Stimulated activated CD8-positive, alpha-beta memory T cell treated with anti-CD3 and anti-CD28 coated beads, Interleukin-7, amount 100 ng/mL, for 1 hour (primary cell): Measurements from ENCODE around the gene HPGDS.
"Not testable (repeated sequence)": the region's sequence is repeated elsewhere in the genome, so short reads cannot be mapped to it uniquely, and the experiment has no call there.

Experiments used
- DNase-seq, 2 donors: peaks; one replicate each; pipeline ENCODE4 v3.0.0-alpha.2; 2020; ENCODE audit warnings: low read depth in 2 of 2

HPGDS gene

GRCh38 chr4:94342694-94343093, at the start of gene HPGDS:
TSS of gene HPGDS (minus strand) at chr4:94342836. CDS start at chr4:94334629, 8,207 bp downstream.
- DNase-seq = no peak

DNA sequence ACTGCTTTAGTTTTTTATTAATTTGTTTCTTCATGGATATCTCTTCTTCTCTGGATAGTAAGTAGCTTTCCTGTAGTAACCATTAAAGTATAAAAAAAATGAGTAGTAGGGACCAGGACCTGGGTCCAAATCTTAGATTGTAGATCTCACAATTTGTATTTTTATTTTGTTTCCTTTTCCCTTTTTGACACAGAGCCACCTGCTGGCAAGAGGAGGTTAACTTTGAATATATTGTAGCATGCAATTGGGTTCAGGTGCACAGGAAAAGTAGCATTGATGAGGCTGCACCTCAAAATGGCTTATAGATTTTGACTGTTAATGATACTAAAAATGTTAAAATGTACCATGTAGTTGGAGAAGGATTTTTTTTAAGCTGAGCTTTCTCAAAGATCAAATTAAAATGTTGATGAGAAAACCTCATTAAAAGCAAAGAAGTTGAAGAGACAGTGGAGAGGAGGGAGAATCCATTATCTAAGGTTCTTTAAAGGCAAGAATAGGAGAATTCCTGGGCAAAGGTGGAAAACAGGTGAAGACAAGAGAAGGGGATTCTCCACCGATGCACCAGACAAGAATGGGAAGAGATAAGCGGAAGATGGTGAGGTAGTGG, 48.3 kb upstream of the HPGDS start:
- DNase-seq = no peak

DNA sequence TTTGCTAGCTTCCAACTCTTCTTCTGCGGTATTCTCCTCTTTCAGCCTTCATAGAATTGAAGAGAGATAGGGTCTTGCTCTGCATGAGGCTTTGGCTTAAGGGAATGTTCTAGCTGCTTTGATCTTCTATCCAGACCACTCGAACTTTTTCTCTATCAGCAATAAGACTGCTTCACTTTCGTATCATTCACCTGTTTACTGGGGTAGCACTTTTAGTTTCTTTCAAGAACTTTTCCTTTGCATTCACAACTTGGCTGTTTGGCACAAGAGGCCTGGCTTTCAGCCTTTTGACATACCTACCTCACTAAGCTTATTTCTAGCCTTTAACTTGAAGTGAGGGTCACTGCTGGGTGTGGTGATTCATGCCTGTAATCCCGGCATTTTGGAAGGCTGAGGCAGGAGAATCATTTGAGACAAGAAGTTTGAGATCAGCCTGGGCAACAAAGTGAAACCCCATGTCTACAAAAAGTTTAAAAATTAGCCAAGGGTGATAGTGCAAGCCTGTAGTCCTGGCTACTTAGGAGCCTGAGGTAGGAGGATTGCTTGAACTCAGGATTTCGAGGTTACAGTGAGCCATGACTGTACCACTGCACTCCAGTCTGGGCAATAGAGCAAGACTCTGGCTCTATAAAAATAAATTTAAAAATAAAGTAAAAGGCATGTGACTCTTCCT, 47.1 kb upstream of the HPGDS start:
- no peak for DNase-seq

DNA sequence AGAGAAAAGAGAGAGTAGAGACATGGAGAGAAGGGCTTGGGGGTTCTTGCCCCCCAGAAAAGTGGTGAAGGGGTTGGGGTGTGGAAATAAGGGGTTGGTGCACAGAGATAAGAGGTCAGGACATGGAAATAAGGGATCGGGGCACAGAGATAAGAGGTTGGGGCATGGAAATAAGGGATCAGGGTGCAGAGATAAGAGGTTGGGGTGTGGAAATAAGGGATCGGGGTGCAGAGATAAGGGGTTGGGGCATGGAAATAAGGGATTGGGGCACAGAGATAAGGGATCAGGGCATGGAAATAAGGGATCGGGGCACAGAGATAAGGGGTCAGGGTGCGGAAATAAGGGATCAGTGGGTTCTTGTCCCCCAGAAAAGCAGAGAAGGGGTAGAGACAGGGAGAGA, 45.3 kb upstream of the HPGDS start:
- DNase-seq = not testable (repeated sequence)

- not testable (repeated sequence) for DNase-seq
Measured at GRCh38 chr4:94385452-94385851, 42.8 kb upstream of the HPGDS start.

GRCh38 chr4:94382891-94383290, 40.3 kb upstream of the HPGDS start:
- DNase-seq = not testable (repeated sequence)

- no peak for DNase-seq
Measured at GRCh38 chr4:94378047-94378446, 35.4 kb upstream of the HPGDS start.

GRCh38 chr4:94377294-94377693, 34.7 kb upstream of the HPGDS start:
- no peak for DNase-seq

DNA sequence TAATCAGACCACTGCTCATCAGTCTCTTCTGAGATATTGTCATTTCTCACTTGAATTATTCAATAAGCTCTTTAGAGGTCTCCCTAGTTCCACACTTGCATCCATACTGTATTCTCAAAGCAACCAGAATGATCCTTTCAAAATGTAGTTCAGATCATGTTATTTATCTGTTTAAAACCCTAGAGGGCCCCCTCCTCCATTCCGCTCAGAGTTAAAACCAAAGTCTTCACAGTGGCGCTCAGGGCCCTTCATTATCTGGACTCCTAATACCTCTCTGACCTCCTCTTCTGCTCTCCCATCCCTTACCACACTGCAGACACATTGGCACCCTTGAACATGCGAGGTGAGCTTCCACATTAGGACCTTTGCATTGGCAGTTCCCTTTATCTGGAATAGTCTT, 32.7 kb upstream of the HPGDS start:
- no peak for DNase-seq

DNA sequence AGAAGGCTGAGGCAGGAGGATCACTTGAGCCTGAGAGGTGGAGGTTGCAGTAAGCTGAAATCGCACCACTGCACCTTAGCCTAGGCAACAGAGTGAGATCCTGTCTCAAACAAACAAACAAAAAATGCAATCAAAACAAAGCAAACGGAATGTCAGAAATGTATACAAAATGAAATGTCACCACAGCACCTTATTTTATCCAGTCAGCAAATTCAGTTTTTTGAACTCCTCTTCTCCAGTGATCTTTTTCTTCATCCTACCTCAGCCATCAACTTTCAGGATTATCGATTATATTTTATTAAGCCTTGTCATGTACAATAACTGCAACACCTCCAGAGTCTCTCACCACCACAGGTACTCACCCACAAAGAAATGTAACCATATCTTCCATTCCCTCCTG, 31.1 kb upstream of the HPGDS start:
- DNase-seq = no peak

DNA sequence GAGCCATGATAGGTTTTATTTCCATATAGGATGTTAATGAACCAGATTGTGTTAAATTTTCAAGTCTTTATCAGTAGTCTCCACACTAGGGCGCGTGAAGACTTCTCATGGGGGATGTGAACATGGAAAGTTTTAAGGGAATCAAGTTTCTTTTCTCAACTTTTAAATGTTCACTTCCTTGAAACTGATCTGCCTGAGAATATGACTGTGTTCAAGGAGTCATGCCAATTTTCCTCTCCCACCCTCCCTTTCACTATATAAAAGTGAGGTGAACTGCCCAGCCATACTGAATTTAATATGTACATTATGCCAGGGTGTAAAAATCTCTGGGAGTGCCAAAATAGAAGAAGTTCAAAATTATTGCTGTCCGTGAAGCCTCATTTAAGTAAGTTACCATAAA, 30.4 kb upstream of the HPGDS start:
- no peak for DNase-seq

GRCh38 chr4:94372228-94372978, 29.8 kb upstream of the HPGDS start:
- no peak for DNase-seq

DNA sequence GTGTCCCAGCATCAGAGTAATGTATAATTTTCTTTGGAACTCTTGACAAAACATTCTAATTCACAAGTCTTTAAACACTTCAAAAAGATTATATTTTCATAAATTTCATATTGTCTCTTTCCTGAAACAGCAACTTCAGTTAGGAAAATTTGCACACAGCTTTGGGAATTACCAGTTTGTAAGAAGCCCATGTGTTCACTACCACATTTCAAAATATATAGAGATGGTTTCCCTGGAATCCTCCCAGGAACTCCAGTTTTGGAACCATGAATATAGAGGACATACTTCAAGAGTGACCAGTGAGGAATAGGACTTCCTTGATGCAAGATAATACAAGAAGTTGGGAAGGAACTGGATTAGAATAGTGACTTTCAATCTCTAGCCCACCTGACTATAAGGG, 28.7 kb upstream of the HPGDS start:
- no peak for DNase-seq

DNA sequence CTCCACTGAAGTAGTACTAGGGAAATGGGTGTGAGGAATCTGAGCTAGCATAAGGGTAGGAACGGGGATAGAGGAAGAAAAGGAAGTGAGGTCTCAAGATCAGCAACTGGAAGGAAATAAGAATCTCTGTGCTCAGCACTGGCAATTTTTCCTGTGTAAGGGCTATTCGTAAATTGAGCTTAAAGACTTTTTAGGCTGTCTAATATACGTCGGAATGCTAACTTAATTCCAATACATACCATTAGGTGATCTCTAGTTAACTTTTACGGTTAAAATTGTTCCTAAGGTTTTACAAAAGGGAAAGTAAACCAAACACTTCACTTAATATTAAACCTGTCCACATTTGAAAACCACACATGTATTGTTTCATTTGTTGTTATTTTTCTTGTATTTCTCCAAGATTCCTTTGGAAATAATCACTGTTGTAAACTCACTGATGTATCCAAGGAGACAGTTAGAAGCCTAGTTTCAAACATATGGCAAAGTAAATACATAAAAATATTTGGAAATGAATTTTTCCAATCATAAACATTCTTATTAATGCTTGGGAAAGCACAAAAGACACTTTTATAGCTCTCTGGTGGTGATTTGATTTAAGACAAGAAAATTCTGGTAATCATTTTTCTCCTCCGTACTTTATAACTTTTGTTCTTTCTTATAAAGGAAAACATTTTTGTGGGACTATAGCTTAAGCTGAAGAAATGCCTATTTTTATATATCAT, 28.1 kb upstream of the HPGDS start:
- DNase-seq = no peak

- DNase-seq = no peak
Measured at GRCh38 chr4:94369046-94369445, 26.4 kb upstream of the HPGDS start.

GRCh38 chr4:94368459-94368858, 25.8 kb upstream of the HPGDS start:
- no peak for DNase-seq

DNA sequence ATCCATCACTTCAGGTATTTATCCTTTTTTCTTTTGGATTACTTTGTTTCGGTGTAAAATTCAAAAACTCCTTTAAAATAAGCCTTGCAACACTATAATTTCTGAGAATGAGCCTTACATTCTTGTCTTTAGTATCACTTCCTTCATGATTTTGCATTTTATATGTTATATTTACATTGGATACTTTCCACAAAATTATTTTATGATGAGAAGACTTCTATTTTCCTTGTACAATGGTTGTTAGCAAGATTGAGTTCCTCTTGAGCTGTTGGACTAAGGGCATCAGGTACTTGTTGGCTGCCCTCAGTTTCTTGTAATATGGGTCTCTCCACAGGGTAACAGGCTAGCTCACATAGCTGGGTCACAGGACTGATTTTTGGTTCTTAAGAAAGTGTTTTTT, 22.7 kb upstream of the HPGDS start:
- no peak for DNase-seq

- DNase-seq = no peak
Measured at GRCh38 chr4:94364527-94364926, 21.9 kb upstream of the HPGDS start.

DNA sequence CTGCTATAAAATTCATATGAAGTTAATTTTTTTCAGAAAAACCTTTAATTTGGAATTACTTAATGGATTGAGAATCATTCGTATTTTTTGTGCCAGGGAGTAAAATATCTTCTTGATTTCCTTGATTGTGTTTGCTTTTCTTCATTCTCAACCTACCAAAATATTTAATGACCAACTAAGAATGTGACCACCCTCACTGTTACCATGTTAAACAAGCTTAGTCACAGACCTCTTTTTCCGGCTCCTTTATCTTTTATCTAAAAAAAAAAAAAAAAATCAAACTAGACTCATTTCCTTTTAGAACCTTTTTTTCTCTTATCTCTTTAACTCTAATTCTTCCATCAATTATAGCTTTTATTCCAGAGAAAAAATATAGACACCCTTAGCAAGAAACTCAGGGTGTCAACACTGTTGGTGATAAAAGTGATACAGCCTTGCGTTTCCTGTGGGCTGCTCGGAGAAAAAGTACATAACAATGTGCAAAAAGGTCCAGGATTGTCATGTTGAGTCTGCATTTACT, 20.6 kb upstream of the HPGDS start:
- no peak for DNase-seq

DNA sequence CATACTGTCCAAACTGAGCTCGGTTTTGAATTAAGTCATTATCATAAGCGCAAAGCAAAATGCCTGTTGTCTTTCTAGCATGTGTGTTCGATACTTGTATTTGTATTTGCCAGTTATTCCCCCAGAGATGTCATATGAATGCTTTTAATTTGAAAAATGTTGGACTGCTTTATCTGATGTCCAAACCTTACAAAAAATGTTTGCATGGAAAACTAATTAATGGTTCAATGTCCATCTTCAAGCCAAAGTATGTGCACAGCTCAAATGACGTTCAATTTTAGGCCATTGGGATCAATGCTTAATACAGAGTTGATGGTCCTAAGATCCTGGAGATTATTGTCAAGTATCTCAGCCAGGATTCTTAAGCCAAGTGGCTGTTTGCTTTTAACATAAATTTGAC, 17.2 kb upstream of the HPGDS start:
- DNase-seq = no peak

DNA sequence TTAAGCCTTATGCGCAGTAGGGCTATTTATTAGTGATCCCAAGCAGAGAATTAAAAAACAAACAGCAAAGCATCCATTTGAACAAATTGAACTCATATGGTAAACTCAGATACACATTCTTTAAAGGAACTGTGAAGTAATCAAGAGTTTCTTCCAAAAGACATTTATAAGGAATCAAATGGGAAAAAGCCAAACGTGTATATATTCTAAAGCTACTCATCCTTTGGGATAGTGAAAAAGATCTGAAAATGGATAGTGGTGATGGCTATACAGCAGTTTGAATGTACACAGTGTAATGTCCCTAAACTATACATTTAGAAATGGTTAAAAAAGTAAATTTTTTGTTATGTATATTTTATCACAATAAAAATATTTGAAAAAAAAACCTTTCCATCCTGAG, 16.6 kb upstream of the HPGDS start:
- DNase-seq = no peak

- no peak for DNase-seq
Measured at GRCh38 chr4:94358101-94358500, 15.5 kb upstream of the HPGDS start.
